ENCODE results near the gene TDRD1. TPM values are rescaled to one million over a fixed set of nuclear protein-coding genes. Genes with fewer than 3 reads are reported as not detected.

TDRD1 gene
- total RNA-seq, 1 donor: 0.72 TPM

- H3K36me3 ChIP-seq (ENCODE audit: insufficient read depth, low read length): no peaks in the 10 kb centered on the region
- H3K79me2 ChIP-seq (ENCODE audit: insufficient read depth, low read length): no peaks in the 10 kb centered on the region
- no peaks in the 10 kb centered on the region for H4K20me1 ChIP-seq (ENCODE audit: insufficient read depth, low read length)
- H3K4me1 ChIP-seq (ENCODE audit: insufficient read depth, low read length): peaks cover 15% of the 10 kb centered on the region
- TF ChIP-seq CTCF (IDR thresholded peaks at IDR 0.05; ENCODE audit: extremely low read depth, low read depth, low read length): no peak
- peaks cover 4% of the 10 kb centered on the region for H3K27me3 ChIP-seq (ENCODE audit: insufficient read depth, low read length)
- no peak overlapping the region for H2AFZ ChIP-seq (ENCODE audit: low read length)
- no peak overlapping the region for H3K4me2 ChIP-seq (ENCODE audit: insufficient read depth, low read length)
- H3K9me3 ChIP-seq (ENCODE audit: low read depth, low read length): no peaks in the 10 kb centered on the region
- no peak for DNase-seq (ENCODE audit: insufficient read length, low spot score, missing footprints)
- H3K4me3 ChIP-seq (ENCODE audit: insufficient read depth, low read length): no peak overlapping the region
- H3K27ac ChIP-seq (ENCODE audit: low read depth, low read length): no peak overlapping the region
Observed at GRCh38 chr10:114259824-114260223, 80.7 kb downstream of the TDRD1 start.

GRCh38 chr10:114260366-114260765, 81.2 kb downstream of the TDRD1 start:
- no peaks in the 10 kb centered on the region for H3K36me3 ChIP-seq (ENCODE audit: insufficient read depth, low read length)
- no peaks in the 10 kb centered on the region for H4K20me1 ChIP-seq (ENCODE audit: insufficient read depth, low read length)
- H3K4me2 ChIP-seq (ENCODE audit: insufficient read depth, low read length): no peak overlapping the region
- no peaks in the 10 kb centered on the region for H3K79me2 ChIP-seq (ENCODE audit: insufficient read depth, low read length)
- no peaks in the 10 kb centered on the region for H3K9me3 ChIP-seq (ENCODE audit: low read depth, low read length)
- no peak overlapping the region for H2AFZ ChIP-seq (ENCODE audit: low read length)
- no peak overlapping the region for H3K27ac ChIP-seq (ENCODE audit: low read depth, low read length)
- peaks cover 4% of the 10 kb centered on the region for H3K27me3 ChIP-seq (ENCODE audit: insufficient read depth, low read length)
- peaks cover 15% of the 10 kb centered on the region for H3K4me1 ChIP-seq (ENCODE audit: insufficient read depth, low read length)
- DNase-seq (ENCODE audit: insufficient read length, low spot score, missing footprints): no peak
- no peak overlapping the region for H3K4me3 ChIP-seq (ENCODE audit: insufficient read depth, low read length)
- no peak for TF ChIP-seq CTCF (IDR thresholded peaks at IDR 0.05; ENCODE audit: extremely low read depth, low read depth, low read length)

GRCh38 chr10:114261076-114261475, 81.9 kb downstream of the TDRD1 start:
- peaks cover 4% of the 10 kb centered on the region for H3K27me3 ChIP-seq (ENCODE audit: insufficient read depth, low read length)
- peaks cover 15% of the 10 kb centered on the region for H3K4me1 ChIP-seq (ENCODE audit: insufficient read depth, low read length)
- no peaks in the 10 kb centered on the region for H3K79me2 ChIP-seq (ENCODE audit: insufficient read depth, low read length)
- no peak overlapping the region for H3K4me2 ChIP-seq (ENCODE audit: insufficient read depth, low read length)
- H3K27ac ChIP-seq (ENCODE audit: low read depth, low read length): no peak overlapping the region
- H2AFZ ChIP-seq (ENCODE audit: low read length): no peak overlapping the region
- H4K20me1 ChIP-seq (ENCODE audit: insufficient read depth, low read length): no peaks in the 10 kb centered on the region
- H3K36me3 ChIP-seq (ENCODE audit: insufficient read depth, low read length): no peaks in the 10 kb centered on the region
- no peak overlapping the region for H3K4me3 ChIP-seq (ENCODE audit: insufficient read depth, low read length)
- no peak for TF ChIP-seq CTCF (IDR thresholded peaks at IDR 0.05; ENCODE audit: extremely low read depth, low read depth, low read length)
- H3K9me3 ChIP-seq (ENCODE audit: low read depth, low read length): no peaks in the 10 kb centered on the region
- DNase-seq (ENCODE audit: insufficient read length, low spot score, missing footprints): peak; percentile 89

GRCh38 chr10:114262496-114262895, 83.3 kb downstream of the TDRD1 start:
- Histone ChIP-seq H3K27ac (ENCODE audit: low read depth, low read length) (no peak overlapping the region), H3K4me1 (ENCODE audit: insufficient read depth, low read length) (peaks cover 15% of the 10 kb centered on the region), H3K4me3 (ENCODE audit: insufficient read depth, low read length) (no peak overlapping the region)

More at GRCh38 chr10:114262496-114262895, 83.3 kb downstream of the TDRD1 start:
- Histone ChIP-seq H4K20me1 (ENCODE audit: insufficient read depth, low read length) (no peaks in the 10 kb centered on the region), H3K9me3 (ENCODE audit: low read depth, low read length) (no peaks in the 10 kb centered on the region), H3K27me3 (ENCODE audit: insufficient read depth, low read length) (peaks cover 4% of the 10 kb centered on the region), H3K36me3 (ENCODE audit: insufficient read depth, low read length) (no peaks in the 10 kb centered on the region), H3K4me2 (ENCODE audit: insufficient read depth, low read length) (no peak overlapping the region), H3K79me2 (ENCODE audit: insufficient read depth, low read length) (no peaks in the 10 kb centered on the region), H2AFZ (ENCODE audit: low read length) (no peak overlapping the region)
- DNase-seq (ENCODE audit: insufficient read length, low spot score, missing footprints): no peak
- TF ChIP-seq CTCF (IDR thresholded peaks at IDR 0.05; ENCODE audit: extremely low read depth, low read depth, low read length): no peak
